ENCODE data around the gene ITGA3.

Gene ITGA3

GRCh38 chr17:50066995-50067394 lies 11.1 kb downstream of the ITGA3 start:
- DNase-seq = no peak

GRCh38 chr17:50067996-50068395 lies 12.1 kb downstream of the ITGA3 start:
- DNase-seq = no peak

- DNase-seq = no peak
Measured at GRCh38 chr17:50070908-50071680, 15.2 kb downstream of the ITGA3 start.

GRCh38 chr17:50071692-50072091 lies 15.8 kb downstream of the ITGA3 start:
- DNase-seq = no peak

DNA sequence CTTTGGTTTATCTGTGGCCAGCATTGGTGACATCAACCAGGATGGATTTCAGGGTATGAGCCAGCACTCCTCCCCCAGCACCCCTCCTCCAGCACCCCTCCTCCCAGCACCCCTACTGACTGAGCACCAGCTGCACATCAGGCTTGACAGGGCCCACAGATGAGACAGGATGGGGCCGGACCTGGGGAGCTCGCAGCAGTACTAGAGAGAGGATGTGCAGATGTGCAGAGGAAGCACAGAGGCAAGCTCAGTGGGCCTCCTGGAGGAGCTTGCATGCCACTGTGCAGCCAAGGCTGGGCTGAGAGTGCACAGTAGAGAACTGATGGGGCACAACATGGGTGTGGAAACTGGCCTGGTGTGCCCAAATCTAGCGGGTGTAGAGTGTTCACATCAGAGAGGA lies 16.2 kb downstream of the ITGA3 start:
- DNase-seq = no peak

DNA sequence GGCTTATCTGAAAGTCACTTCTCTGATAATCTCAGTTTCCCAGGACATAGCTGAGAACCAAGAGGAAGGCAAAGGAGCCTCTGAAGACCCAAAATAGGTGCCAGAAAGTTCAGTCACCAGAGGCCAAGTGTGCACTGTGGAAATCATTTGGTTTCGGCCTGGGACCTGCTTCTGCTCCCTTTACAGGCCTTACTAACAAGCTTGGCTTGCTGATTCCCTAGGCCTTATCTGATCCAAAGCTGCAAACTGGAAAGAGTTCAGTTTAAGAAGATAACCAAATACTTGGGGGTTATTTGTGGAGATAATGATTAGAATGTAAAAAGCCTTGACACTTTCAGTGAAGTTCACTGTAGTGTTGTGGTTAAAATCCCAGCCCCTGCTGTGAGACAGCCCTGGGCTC lies 17.0 kb downstream of the ITGA3 start:
- DNase-seq = no peak

DNA sequence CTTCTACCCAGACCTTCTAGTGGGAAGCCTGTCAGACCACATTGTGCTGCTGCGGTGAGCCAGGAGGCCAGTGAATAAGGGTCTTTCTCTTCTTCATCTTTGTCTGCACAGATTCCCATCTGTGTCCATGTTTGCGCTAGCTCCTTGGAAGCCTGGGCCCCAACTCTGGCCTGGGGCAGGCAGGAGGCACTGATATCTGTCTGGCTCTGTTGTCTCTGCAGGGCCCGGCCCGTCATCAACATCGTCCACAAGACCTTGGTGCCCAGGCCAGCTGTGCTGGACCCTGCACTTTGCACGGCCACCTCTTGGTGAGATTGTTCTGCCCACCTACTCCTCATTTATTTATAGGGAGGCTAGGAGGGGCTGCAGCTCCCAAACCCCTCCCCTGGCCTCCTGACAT lies 18.3 kb downstream of the ITGA3 start:
- DNase-seq = no peak

- no peak for DNase-seq
Measured at GRCh38 chr17:50075446-50076032, 19.6 kb downstream of the ITGA3 start.

- no peak for DNase-seq
Measured at GRCh38 chr17:50076221-50076590, 20.3 kb downstream of the ITGA3 start.

DNA sequence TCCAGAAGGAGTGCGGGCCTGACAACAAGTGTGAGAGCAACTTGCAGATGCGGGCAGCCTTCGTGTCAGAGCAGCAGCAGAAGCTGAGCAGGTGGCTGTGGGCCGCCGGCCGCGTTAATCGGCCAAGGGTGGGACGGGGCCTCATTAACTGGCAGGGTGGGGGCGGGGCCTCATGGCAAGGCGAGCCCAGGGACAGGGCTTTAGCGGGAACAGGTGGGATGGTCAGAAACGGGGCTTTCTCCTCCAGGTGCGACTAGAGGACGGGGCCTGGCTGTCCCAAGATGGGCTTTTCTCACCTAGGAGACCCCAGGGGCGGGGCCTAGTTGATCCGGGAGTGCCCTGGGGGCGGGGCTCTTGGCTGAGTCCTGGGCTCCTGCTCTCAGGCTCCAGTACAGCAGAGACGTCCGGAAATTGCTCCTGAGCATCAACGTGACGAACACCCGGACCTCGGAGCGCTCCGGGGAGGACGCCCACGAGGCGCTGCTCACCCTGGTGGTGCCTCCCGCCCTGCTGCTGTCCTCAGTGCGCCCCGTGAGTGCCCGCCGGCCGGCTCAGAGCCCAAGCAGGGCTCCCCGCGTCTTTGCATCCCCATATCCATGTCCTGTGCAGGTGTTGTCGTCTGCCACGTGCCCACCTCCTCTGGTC lies 20.8 kb downstream of the ITGA3 start:
- DNase-seq = no peak

DNA sequence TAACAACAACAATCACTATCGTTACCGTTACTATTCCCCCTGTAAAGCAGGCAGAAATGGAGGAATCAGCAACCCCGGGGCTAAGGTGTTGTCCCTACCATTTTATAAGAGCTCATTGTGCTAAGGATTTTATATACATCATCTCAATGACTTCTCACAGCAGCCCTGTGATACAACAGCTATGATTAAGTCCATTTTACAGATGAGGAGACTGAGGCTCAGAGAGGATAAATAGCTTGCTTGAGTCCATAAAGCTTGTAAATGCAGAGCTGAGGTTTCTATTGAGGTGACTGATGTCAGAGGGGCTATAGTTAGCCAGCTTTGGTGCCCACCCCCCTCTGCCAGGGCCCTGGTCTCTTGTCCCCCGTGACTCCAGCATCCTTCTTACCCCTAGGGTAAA lies 22.5 kb downstream of the ITGA3 start:
- DNase-seq = no peak

GRCh38 chr17:50079334-50080095 lies 23.6 kb downstream of the ITGA3 start:
- no peak for DNase-seq

- no peak for DNase-seq
Measured at GRCh38 chr17:50080096-50080480, 24.2 kb downstream of the ITGA3 start.

DNA sequence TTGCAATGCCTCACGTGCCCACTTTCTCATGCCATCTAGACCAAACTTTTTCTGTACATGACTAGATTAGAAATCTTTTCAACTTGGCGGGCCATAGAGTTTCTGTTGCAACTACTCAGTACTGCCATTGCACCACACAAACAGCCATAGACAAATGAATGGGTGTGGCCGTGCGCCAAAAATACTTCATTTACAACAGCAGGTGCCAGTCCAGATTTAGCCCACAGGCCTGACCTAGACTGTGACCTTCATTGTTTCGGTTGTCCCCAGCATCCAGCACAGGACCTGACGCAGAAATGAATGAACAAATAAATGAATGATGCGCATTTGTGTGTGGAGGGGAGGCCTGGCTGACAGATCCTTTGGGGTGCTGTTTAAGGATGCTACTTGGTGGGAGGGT lies 24.9 kb downstream of the ITGA3 start:
- no peak for DNase-seq

GRCh38 chr17:50081757-50082156 lies 25.8 kb downstream of the ITGA3 start:
- DNase-seq = no peak

DNA sequence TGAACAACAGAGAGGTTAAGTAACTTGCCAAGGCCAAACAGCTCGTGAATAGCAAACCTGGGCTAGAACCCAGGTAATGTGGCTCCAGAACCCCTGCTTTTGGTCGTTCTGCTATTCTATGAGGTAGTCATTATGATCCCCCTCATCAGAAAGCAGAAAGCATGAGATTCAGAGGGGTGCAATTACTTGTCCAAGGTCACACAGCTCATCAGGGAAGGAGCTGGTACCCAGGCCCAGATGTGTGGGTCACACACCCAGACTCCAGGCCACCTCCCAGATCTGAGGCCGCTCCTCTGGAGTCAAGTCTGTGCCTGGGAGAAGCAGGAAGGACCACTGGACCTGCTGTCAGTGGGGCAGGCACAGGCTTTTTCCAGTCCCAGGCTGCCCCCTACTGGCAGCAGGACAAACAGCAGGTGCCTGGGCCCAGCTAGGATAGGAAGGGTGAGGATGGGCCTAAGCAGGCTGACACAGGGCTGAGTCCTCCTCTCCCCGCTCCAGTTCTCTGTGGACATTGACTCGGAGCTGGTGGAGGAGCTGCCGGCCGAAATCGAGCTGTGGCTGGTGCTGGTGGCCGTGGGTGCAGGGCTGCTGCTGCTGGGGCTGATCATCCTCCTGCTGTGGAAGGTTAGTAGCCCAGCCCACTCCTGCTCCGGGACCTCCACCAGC lies 31.5 kb downstream of the ITGA3 start:
- peak in 30 of 51 donors; percentile 7 to 64 (median 28) for DNase-seq

DNA sequence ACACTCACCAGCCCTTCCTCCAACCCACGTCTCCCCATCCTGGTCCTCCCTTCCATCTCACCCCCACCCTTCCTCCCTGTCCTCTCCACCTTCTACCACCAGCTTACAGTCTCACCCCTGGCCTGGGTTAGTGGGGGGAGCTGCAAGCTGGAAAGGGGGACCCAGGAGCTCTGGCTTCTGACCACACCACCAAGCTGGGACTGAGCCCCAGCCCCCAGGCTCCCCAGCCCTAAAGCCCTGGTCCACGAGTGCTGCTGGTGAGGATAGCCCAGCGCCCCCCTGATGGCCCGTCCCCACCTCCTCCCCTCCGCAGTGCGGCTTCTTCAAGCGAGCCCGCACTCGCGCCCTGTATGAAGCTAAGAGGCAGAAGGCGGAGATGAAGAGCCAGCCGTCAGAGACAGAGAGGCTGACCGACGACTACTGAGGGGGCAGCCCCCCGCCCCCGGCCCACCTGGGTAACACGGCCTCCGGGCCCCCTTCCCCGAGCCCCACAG lies 32.0 kb downstream of the ITGA3 start:
- no peak for DNase-seq

- DNase-seq = no peak
Measured at GRCh38 chr17:50088952-50089825, 33.3 kb downstream of the ITGA3 start.

DNA sequence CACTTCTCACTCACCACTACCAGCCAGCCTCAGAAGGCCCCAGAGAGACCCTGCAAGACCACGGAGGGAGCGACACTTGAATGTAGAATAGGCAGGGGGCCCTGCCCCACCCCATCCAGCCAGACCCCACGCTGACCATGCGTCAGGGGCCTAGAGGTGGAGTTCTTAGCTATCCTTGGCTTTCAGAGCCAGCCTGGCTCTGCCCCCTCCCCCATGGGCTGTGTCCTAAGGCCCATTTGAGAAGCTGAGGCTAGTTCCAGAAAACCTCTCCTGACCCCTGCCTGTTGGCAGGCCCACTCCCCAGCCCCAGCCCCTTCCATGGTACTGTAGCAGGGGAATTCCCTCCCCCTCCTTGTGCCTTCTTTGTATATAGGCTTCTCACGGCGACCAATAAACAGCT lies 34.2 kb downstream of the ITGA3 start:
- DNase-seq = no peak
